Parathyroid adenoma (tissue), 2 donors: ENCODE data around the gene CLDN19.

Source experiments
- H2AFZ ChIP-seq: fragments of 300-600 bp; sonication (generic); one replicate; pipeline ENCODE4 v1.7.0; 2017; ENCODE audit warnings: antibody characterized with exemption, mild to moderate bottlenecking
- H3K27ac ChIP-seq: fragments of 300-600 bp; sonication (generic); one replicate; pipeline ENCODE4 v1.7.0; 2017
- H3K27me3 ChIP-seq: fragments of 300-600 bp; sonication (generic); one replicate; pipeline ENCODE4 v1.7.0; 2017; ENCODE audit warnings: low read length; ENCODE audit not compliant: control insufficient read depth, insufficient read depth
- H3K36me3 ChIP-seq: fragments of 300-600 bp; sonication (generic); one replicate; pipeline ENCODE4 v1.7.0; 2017; ENCODE audit warnings: low read length; ENCODE audit not compliant: control insufficient read depth, insufficient read depth
- H3K4me1 ChIP-seq: fragments of 300-600 bp; sonication (generic); one replicate; pipeline ENCODE4 v1.7.0; 2017; ENCODE audit warnings: control low read depth
- H3K4me2 ChIP-seq: fragments of 300-600 bp; sonication (generic); one replicate; pipeline ENCODE4 v1.7.0; 2017; ENCODE audit warnings: low read length
- H3K4me3 ChIP-seq: fragments of 300-600 bp; sonication (generic); one replicate; pipeline ENCODE4 v1.7.0; 2017; ENCODE audit warnings: low read depth, low read length
- H3K79me2 ChIP-seq: fragments of 300-600 bp; sonication (generic); one replicate; pipeline ENCODE4 v1.7.0; 2017; ENCODE audit warnings: control low read depth
- H3K9ac ChIP-seq: fragments of 300-600 bp; sonication (generic); one replicate; pipeline ENCODE4 v1.7.0; 2017; ENCODE audit warnings: mild to moderate bottlenecking
- H3K9me3 ChIP-seq: fragments of 300-600 bp; sonication (generic); one replicate; pipeline ENCODE4 v1.7.0; 2017; ENCODE audit warnings: low read length; ENCODE audit not compliant: control insufficient read depth
- TF ChIP-seq, protein P1 (sequence below): fragments of 300-600 bp; sonication (generic); IDR thresholded peaks from one replicate; pipeline ENCODE4 v1.7.0; 2017; ENCODE audit warnings: antibody characterized with exemption, mild to moderate bottlenecking
- donor health status: primary hyperparathyroidism.

Gene CLDN19

GRCh38 chr1:42762269-42762668, 22.2 kb upstream of the CLDN19 start:
- no peaks in the 10 kb centered on the region for H3K27me3 ChIP-seq
- H2AFZ ChIP-seq, result no peak overlapping the region
- TF ChIP-seq, protein P1, sequence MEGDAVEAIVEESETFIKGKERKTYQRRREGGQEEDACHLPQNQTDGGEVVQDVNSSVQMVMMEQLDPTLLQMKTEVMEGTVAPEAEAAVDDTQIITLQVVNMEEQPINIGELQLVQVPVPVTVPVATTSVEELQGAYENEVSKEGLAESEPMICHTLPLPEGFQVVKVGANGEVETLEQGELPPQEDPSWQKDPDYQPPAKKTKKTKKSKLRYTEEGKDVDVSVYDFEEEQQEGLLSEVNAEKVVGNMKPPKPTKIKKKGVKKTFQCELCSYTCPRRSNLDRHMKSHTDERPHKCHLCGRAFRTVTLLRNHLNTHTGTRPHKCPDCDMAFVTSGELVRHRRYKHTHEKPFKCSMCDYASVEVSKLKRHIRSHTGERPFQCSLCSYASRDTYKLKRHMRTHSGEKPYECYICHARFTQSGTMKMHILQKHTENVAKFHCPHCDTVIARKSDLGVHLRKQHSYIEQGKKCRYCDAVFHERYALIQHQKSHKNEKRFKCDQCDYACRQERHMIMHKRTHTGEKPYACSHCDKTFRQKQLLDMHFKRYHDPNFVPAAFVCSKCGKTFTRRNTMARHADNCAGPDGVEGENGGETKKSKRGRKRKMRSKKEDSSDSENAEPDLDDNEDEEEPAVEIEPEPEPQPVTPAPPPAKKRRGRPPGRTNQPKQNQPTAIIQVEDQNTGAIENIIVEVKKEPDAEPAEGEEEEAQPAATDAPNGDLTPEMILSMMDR, result no peak
- H3K27ac ChIP-seq, result no peak overlapping the region
- no peaks in the 10 kb centered on the region for H3K36me3 ChIP-seq
- H3K4me2 ChIP-seq, result no peak overlapping the region
- H3K4me3 ChIP-seq, result no peak overlapping the region
- H3K4me1 ChIP-seq, result peaks cover 5% of the 10 kb centered on the region
- H3K9ac ChIP-seq, result no peak overlapping the region
- no peaks in the 10 kb centered on the region for H3K9me3 ChIP-seq
- H3K79me2 ChIP-seq, result no peaks in the 10 kb centered on the region

- Histone ChIP-seq H3K4me2 (no peak overlapping the region), H3K9ac (no peak overlapping the region), H3K4me1 (peaks cover 5% of the 10 kb centered on the region), H3K27ac (no peak overlapping the region), H3K4me3 (no peak overlapping the region), H2AFZ (no peak overlapping the region), H3K79me2 (no peaks in the 10 kb centered on the region), H3K9me3 (no peaks in the 10 kb centered on the region), H3K36me3 (no peaks in the 10 kb centered on the region), H3K27me3 (no peaks in the 10 kb centered on the region)
- TF ChIP-seq, protein P1, result no peak
Measured at GRCh38 chr1:42761567-42761966, 21.5 kb upstream of the CLDN19 start.

GRCh38 chr1:42759114-42759513, 19.1 kb upstream of the CLDN19 start:
- Histone ChIP-seq H2AFZ (no peak overlapping the region), H3K36me3 (no peaks in the 10 kb centered on the region), H3K9me3 (no peaks in the 10 kb centered on the region), H3K4me1 (no peaks in the 10 kb centered on the region), H3K9ac (no peak overlapping the region), H3K79me2 (no peaks in the 10 kb centered on the region), H3K4me2 (no peak overlapping the region), H3K4me3 (no peak overlapping the region), H3K27ac (no peak overlapping the region), H3K27me3 (no peaks in the 10 kb centered on the region)
- TF ChIP-seq, protein P1, result no peak

DNA sequence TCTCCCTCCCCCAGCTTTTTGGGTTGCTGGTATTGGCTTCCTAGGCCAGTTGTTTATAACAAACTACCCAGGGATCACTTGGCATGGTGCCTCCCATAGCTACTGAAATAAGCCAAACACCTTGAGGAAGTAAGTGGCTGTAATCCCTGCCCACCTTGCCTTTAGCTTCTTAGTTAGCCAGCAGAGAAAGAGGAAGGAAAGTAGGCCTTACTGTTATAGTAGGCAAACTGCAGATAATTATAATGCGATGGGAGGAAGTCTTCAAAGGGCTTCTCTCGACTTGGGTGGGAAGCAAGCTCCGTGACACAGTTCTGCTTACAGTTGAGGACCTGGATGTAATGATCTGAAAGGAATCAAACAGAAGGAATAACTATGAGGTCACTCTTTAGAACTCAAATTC, 18.6 kb upstream of the CLDN19 start:
- no peaks in the 10 kb centered on the region for H3K27me3 ChIP-seq
- H3K9ac ChIP-seq, result no peak overlapping the region
- H2AFZ ChIP-seq, result no peak overlapping the region
- no peak overlapping the region for H3K4me3 ChIP-seq
- H3K4me1 ChIP-seq, result no peaks in the 10 kb centered on the region
- H3K36me3 ChIP-seq, result no peaks in the 10 kb centered on the region
- H3K4me2 ChIP-seq, result no peak overlapping the region
- H3K79me2 ChIP-seq, result no peaks in the 10 kb centered on the region
- H3K9me3 ChIP-seq, result no peaks in the 10 kb centered on the region
- TF ChIP-seq, protein P1, result no peak
- H3K27ac ChIP-seq, result no peak overlapping the region

DNA sequence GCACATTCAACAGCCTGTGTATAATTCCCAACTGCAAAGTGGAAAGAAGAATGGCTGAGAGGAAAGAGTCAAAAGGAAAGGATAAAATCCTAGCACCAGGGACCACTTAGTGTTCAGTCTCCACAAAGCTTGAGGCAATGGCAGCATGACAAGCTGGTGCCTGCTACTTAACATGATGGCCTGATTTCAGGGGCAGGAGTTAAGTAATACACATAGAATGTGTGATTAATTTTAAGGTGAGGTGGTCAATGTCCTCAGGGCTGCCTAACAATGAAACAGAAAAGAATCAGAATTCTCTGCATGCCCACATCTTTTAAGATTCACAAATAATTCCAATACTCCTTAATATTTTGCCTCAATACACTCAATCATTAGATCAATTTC, 17.8 kb upstream of the CLDN19 start:
- Histone ChIP-seq H3K9ac (no peak overlapping the region), H3K4me1 (no peaks in the 10 kb centered on the region), H3K9me3 (no peaks in the 10 kb centered on the region), H3K4me2 (no peak overlapping the region), H3K27ac (no peak overlapping the region), H2AFZ (no peak overlapping the region), H3K27me3 (no peaks in the 10 kb centered on the region), H3K79me2 (no peaks in the 10 kb centered on the region), H3K4me3 (no peak overlapping the region), H3K36me3 (no peaks in the 10 kb centered on the region)
- TF ChIP-seq, protein P1, result no peak
